ENCODE measurements around the gene FOXD2. TPM values are rescaled to one million over a fixed set of nuclear protein-coding genes. Genes with fewer than 3 reads are reported as not detected.

FOXD2 gene
- polyA plus RNA-seq, 4 donors: 0.19 to 2.1 (median 0.25) TPM

DNA sequence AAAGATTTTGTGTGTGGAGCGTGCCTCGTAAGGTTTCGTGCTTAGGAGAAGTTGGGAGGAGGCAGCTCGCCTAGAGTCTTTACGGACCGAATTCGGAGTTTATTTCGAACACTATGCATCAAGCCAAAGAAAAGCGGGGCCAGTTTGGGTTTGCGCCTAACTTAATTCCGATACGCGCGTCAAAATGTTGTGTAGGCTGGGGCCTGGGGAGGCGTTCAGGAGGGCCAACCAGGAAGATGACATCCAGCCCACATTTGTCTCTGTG is 6.4 kb downstream of the FOXD2 start:
- Histone ChIP-seq H3K27me3 (ENCODE audit: control insufficient read depth in 3 of 3, insufficient read depth in 3 of 3, low read length in 3 of 3) (peaks cover 0 to 97% (median 80%) of the 10 kb centered on the region in 3 donors), H3K36me3 (ENCODE audit: control insufficient read depth in 3 of 3, insufficient read depth in 2 of 3, low read depth in 1 of 3, low read length in 3 of 3) (no peaks in the 10 kb centered on the region), H3K4me3 (ENCODE audit: low read depth in 1 of 3, low read length in 3 of 3) (peak overlapping the region in 1 of 3 donors; percentile 0), H3K27ac (ENCODE audit: low read depth in 1 of 3, low read length in 2 of 3) (no peak overlapping the region), H3K9me3 (ENCODE audit: control insufficient read depth in 2 of 2, insufficient read depth in 1 of 2, low read depth in 1 of 2, low read length in 1 of 2) (peaks cover 0 to 6% of the 10 kb centered on the region in 2 donors), H3K4me1 (ENCODE audit: control insufficient read depth in 3 of 3, insufficient read depth in 2 of 3, low read depth in 1 of 3, low read length in 2 of 3) (peaks cover 0 to 14% (median 0%) of the 10 kb centered on the region in 3 donors)
- FAIRE-seq: no peak
- DNase-seq: peak in 1 of 2 donors; percentile 50
- WGBS, 3 donors: 6 to 10% (median 7%) methylated on average over 15 of the region's 15 CpGs

DNA sequence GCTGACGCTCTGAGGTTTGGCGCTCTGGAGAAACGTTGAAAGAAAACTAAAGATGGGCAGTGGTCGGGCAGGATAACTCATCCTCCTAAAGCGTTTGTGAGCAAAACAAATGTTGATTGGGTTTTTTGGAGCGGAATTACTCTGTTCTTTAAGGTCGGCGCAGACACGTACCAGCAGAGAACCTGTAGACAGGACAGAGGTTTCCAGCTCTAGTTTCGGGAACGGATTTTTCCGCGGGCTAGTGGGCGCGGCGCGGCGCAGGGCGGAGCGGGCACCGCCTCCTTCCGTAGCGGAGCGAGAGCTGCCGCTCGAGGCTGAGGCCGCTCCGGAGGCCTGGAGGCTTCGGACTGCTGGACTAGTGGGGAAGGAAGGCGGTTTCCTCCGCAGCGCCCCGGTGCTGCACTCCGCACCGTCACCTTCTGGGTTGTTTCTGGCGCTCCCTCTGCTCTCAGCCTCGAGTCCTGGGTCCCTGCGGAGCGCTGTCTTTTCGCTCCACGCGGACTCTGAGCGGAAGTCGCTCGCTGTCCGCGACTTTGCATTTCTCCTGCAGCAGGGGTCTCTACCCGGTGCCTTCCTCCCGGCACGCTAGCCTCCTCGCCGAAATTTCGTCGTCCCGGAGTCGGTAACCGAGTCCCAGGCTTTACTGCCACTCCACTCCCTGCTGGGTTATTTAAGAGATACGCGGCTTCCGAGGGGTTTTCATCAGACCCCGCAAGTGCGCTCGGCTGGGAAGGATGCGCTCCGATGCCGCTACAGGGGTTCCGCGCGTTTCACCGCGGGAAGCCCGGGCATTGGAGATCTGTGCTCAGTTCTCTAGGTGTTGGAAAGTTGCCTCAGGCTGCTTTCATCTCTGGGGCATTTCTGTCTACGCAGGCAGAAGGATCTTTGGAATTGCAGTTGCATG is 7.0 kb downstream of the FOXD2 start:
- Histone ChIP-seq H3K4me1 (ENCODE audit: control insufficient read depth in 3 of 3, insufficient read depth in 2 of 3, low read depth in 1 of 3, low read length in 2 of 3) (peaks cover 0 to 19% (median 0%) of the 10 kb centered on the region in 3 donors), H3K27ac (ENCODE audit: low read depth in 1 of 3, low read length in 2 of 3) (no peak overlapping the region), H3K4me3 (ENCODE audit: low read depth in 1 of 3, low read length in 3 of 3) (peak overlapping the region; percentile 8 to 27 (median 18)), H3K27me3 (ENCODE audit: control insufficient read depth in 3 of 3, insufficient read depth in 3 of 3, low read length in 3 of 3) (peaks cover 4 to 97% (median 80%) of the 10 kb centered on the region in 3 donors), H3K36me3 (ENCODE audit: control insufficient read depth in 3 of 3, insufficient read depth in 2 of 3, low read depth in 1 of 3, low read length in 3 of 3) (no peaks in the 10 kb centered on the region), H3K9me3 (ENCODE audit: control insufficient read depth in 2 of 2, insufficient read depth in 1 of 2, low read depth in 1 of 2, low read length in 1 of 2) (peaks cover 0 to 6% of the 10 kb centered on the region in 2 donors)
- no peak for FAIRE-seq
- 3 to 5% (median 3%) methylated on average over 72 to 73 of the region's 73 CpGs for WGBS, 3 donors
- DNase-seq: peak; percentile 34 to 70

DNA sequence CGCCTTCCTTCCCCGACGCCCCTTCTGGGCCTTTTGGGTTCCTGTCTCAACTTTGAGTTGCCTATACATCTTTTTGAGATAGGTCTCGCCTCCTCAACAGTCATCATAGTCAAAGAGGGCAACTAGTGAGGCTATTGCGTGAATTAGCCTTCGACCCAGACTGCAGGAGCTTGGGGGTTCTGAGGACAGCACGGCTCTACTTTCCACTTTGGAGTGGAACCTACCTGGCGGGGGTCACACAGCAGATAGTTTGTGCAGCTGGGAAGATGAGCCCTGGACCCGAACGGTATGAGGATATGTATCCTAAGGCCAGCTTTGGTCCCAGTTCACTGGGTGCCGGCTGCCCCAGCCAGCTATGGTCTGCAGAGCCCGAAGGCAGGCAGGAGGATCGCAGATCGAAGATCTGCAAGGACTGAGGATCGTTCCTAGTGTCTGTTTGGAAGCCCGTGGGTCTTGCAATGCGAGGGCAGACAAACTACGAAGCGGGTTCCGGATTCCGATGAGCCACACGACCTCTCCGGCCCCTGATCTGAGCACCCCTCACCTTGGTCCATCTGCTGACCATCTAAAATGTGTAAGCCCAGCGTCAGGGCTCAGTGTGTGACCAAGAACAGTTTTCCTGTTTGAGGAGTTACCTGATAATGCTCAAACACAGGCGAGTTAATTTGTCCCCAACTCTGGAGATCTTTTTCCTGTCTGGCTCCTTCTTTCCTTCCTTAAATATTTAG is 8.1 kb downstream of the FOXD2 start:
- H3K4me3 ChIP-seq (ENCODE audit: low read depth in 1 of 3, low read length in 3 of 3): no peak overlapping the region
- peaks cover 0 to 19% (median 0%) of the 10 kb centered on the region in 3 donors for H3K4me1 ChIP-seq (ENCODE audit: control insufficient read depth in 3 of 3, insufficient read depth in 2 of 3, low read depth in 1 of 3, low read length in 2 of 3)
- WGBS, 3 donors: 12 to 16% (median 13%) methylated on average over 25 of the region's 25 CpGs
- H3K9me3 ChIP-seq (ENCODE audit: control insufficient read depth in 2 of 2, insufficient read depth in 1 of 2, low read depth in 1 of 2, low read length in 1 of 2): peaks cover 0 to 6% of the 10 kb centered on the region in 2 donors
- no peaks in the 10 kb centered on the region for H3K36me3 ChIP-seq (ENCODE audit: control insufficient read depth in 3 of 3, insufficient read depth in 2 of 3, low read depth in 1 of 3, low read length in 3 of 3)
- FAIRE-seq: no peak
- DNase-seq: no peak
- no peak overlapping the region for H3K27ac ChIP-seq (ENCODE audit: low read depth in 1 of 3, low read length in 2 of 3)
- peaks cover 7 to 97% (median 81%) of the 10 kb centered on the region in 3 donors for H3K27me3 ChIP-seq (ENCODE audit: control insufficient read depth in 3 of 3, insufficient read depth in 3 of 3, low read length in 3 of 3)

DNA sequence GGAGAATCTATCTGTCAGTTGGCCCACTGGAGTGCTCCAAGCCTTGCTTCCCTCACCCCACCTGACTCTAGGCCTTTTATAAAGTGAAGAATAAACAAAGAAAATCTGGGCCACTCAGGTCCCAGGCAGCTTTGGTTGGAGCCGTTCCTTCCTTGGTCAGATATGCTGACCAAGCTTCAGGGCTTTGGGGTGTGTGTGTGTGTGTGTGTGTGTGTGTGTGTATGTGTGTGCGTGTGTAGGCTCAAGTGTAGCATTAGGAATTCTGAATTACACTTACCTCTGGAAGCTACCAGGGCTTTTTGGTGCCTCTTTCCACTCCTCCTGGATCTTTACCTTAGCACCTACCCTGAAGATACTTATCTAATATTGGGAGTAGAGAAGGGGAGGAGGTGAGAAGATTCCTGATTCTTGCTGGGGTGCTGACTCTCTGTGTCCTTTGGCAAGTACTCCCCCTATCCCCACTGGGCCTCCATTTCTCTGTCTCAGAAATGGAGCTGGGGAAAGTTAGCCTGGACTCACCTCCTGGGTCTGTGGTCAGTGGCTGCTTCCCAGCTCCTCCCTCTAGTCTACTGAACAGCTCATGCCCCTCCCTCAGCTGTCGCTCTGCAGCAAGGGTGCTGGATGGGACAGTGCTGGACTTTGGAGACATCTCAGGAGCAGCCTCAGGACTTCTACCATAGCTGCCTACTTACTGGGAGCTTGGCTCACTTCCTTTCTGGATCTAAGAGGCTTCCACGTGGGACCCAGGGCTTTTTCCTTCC is 10.8 kb downstream of the FOXD2 start:
- peaks cover 7 to 85% (median 71%) of the 10 kb centered on the region in 3 donors for H3K27me3 ChIP-seq (ENCODE audit: control insufficient read depth in 3 of 3, insufficient read depth in 3 of 3, low read length in 3 of 3)
- no peak for FAIRE-seq
- H3K4me1 ChIP-seq (ENCODE audit: control insufficient read depth in 3 of 3, insufficient read depth in 2 of 3, low read depth in 1 of 3, low read length in 2 of 3): peaks cover 0 to 19% (median 0%) of the 10 kb centered on the region in 3 donors
- DNase-seq: no peak
- WGBS, 3 donors: 35 to 50% (median 38%) methylated on average over 4 of the region's 4 CpGs
- peaks cover 0 to 6% of the 10 kb centered on the region in 2 donors for H3K9me3 ChIP-seq (ENCODE audit: control insufficient read depth in 2 of 2, insufficient read depth in 1 of 2, low read depth in 1 of 2, low read length in 1 of 2)
- H3K36me3 ChIP-seq (ENCODE audit: control insufficient read depth in 3 of 3, insufficient read depth in 2 of 3, low read depth in 1 of 3, low read length in 3 of 3): no peaks in the 10 kb centered on the region
- no peak overlapping the region for H3K4me3 ChIP-seq (ENCODE audit: low read depth in 1 of 3, low read length in 3 of 3)
- H3K27ac ChIP-seq (ENCODE audit: low read depth in 1 of 3, low read length in 2 of 3): no peak overlapping the region

DNA sequence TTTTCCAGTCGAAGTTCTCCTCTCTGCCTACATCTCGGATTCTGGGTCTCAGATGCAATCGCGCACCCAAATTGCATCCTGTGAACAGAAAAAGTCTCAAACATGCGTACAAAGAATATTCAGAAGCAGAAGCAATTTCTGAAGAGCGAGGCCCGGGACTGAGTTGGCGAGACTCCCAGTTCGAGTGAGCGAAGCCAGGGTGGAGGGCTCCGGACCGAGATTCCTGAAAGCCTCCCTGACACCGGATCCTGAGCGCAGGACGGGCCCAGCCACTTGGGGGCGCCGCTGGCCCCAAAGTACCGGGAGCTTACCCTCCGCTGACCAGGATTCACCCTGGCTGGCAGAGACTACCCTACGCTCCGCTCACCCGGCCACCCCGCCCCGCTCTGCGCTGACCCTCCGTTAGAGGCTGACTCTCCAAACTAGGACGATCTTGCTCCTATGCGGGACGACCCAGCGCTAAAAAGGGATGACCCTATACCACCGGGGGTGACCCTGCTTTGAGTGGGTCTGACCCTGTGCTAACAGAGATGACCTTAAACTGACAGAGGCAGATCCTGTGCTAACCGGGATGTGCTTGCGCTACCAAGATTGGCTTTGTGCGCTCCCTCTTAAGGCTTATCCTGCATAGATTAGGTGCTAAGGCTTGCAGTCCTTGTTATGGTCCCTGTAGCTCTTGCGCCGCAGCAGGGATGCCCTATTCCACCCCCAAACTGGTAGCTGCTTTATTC is 12.1 kb downstream of the FOXD2 start:
- no peaks in the 10 kb centered on the region for H3K36me3 ChIP-seq (ENCODE audit: control insufficient read depth in 3 of 3, insufficient read depth in 2 of 3, low read depth in 1 of 3, low read length in 3 of 3)
- H3K4me3 ChIP-seq (ENCODE audit: low read depth in 1 of 3, low read length in 3 of 3): no peak overlapping the region
- peaks cover 7 to 71% (median 59%) of the 10 kb centered on the region in 3 donors for H3K27me3 ChIP-seq (ENCODE audit: control insufficient read depth in 3 of 3, insufficient read depth in 3 of 3, low read length in 3 of 3)
- H3K27ac ChIP-seq (ENCODE audit: low read depth in 1 of 3, low read length in 2 of 3): no peak overlapping the region
- H3K9me3 ChIP-seq (ENCODE audit: control insufficient read depth in 2 of 2, insufficient read depth in 1 of 2, low read depth in 1 of 2, low read length in 1 of 2): peaks cover 0 to 6% of the 10 kb centered on the region in 2 donors
- DNase-seq (peak; percentile 33 to 61), FAIRE-seq (no peak)
- H3K4me1 ChIP-seq (ENCODE audit: control insufficient read depth in 3 of 3, insufficient read depth in 2 of 3, low read depth in 1 of 3, low read length in 2 of 3): peaks cover 0 to 8% (median 0%) of the 10 kb centered on the region in 3 donors
- 13 to 16% (median 16%) methylated on average over 36 of the region's 36 CpGs for WGBS, 3 donors

DNA sequence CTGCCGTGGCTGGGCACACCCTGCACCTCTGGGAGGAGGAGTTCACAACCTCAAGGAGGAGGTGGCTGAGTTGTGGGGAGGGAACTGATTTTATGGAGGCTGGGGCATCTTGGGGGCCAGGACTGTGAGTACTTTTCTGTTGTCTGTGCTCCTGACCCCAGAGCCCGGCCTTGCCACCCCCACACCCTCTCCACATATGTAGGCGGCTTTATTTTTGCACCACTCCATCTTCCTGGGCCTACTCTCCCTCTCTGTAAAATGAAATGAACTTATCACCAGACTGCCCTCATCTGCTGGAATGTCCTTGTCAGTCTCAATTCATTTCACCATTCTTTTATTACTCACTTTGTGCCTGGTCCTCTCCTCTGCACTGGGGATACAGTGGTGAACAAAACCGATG is 12.8 kb downstream of the FOXD2 start:
- Histone ChIP-seq H3K36me3 (ENCODE audit: control insufficient read depth in 3 of 3, insufficient read depth in 2 of 3, low read depth in 1 of 3, low read length in 3 of 3) (no peaks in the 10 kb centered on the region), H3K27ac (ENCODE audit: low read depth in 1 of 3, low read length in 2 of 3) (no peak overlapping the region), H3K27me3 (ENCODE audit: control insufficient read depth in 3 of 3, insufficient read depth in 3 of 3, low read length in 3 of 3) (peaks cover 7 to 65% (median 53%) of the 10 kb centered on the region in 3 donors), H3K4me3 (ENCODE audit: low read depth in 1 of 3, low read length in 3 of 3) (no peak overlapping the region), H3K4me1 (ENCODE audit: control insufficient read depth in 3 of 3, insufficient read depth in 2 of 3, low read depth in 1 of 3, low read length in 2 of 3) (peaks cover 0 to 5% (median 0%) of the 10 kb centered on the region in 3 donors), H3K9me3 (ENCODE audit: control insufficient read depth in 2 of 2, insufficient read depth in 1 of 2, low read depth in 1 of 2, low read length in 1 of 2) (no peaks in the 10 kb centered on the region)
- 59 to 64% (median 64%) methylated on average over 4 of the region's 4 CpGs for WGBS, 3 donors
- no peak for DNase-seq
- FAIRE-seq: no peak

DNA sequence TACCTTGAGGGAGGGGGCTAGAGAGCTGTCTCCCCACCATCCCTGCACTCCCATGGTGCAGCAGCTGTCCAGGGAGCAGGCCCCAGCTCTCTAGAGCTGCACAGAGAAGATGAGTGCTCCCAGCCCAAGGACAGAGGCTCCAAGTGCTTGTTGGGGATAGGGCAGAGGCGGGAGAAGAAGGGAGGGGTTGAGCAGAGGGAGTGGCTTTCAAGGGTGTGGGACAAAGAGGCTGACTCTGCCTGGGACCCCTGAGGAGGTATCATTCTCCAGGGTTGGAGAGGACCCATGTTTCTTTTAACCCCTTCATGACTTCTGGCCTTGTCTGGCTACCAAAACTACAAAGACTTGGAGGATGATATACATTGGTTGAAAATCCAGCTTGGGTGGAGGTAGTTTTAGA is 14.6 kb downstream of the FOXD2 start:
- DNase-seq: no peak
- Histone ChIP-seq H3K4me1 (ENCODE audit: control insufficient read depth in 3 of 3, insufficient read depth in 2 of 3, low read depth in 1 of 3, low read length in 2 of 3) (peaks cover 0 to 5% (median 0%) of the 10 kb centered on the region in 3 donors), H3K36me3 (ENCODE audit: control insufficient read depth in 3 of 3, insufficient read depth in 2 of 3, low read depth in 1 of 3, low read length in 3 of 3) (no peaks in the 10 kb centered on the region), H3K9me3 (ENCODE audit: control insufficient read depth in 2 of 2, insufficient read depth in 1 of 2, low read depth in 1 of 2, low read length in 1 of 2) (no peaks in the 10 kb centered on the region), H3K4me3 (ENCODE audit: low read depth in 1 of 3, low read length in 3 of 3) (no peak overlapping the region), H3K27me3 (ENCODE audit: control insufficient read depth in 3 of 3, insufficient read depth in 3 of 3, low read length in 3 of 3) (peaks cover 7 to 47% (median 36%) of the 10 kb centered on the region in 3 donors), H3K27ac (ENCODE audit: low read depth in 1 of 3, low read length in 2 of 3) (no peak overlapping the region)
- no peak for FAIRE-seq
- 81 to 87% (median 83%) methylated on average over 1 of the region's 1 CpG for WGBS, 3 donors
